ENCODE measurements around the gene SELENOT.
"Not testable (repeated sequence)": the region's sequence is repeated elsewhere in the genome, so short reads cannot be mapped to it uniquely, and the experiment has no call there.

SELENOT gene, protein sequence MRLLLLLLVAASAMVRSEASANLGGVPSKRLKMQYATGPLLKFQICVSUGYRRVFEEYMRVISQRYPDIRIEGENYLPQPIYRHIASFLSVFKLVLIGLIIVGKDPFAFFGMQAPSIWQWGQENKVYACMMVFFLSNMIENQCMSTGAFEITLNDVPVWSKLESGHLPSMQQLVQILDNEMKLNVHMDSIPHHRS

DNA sequence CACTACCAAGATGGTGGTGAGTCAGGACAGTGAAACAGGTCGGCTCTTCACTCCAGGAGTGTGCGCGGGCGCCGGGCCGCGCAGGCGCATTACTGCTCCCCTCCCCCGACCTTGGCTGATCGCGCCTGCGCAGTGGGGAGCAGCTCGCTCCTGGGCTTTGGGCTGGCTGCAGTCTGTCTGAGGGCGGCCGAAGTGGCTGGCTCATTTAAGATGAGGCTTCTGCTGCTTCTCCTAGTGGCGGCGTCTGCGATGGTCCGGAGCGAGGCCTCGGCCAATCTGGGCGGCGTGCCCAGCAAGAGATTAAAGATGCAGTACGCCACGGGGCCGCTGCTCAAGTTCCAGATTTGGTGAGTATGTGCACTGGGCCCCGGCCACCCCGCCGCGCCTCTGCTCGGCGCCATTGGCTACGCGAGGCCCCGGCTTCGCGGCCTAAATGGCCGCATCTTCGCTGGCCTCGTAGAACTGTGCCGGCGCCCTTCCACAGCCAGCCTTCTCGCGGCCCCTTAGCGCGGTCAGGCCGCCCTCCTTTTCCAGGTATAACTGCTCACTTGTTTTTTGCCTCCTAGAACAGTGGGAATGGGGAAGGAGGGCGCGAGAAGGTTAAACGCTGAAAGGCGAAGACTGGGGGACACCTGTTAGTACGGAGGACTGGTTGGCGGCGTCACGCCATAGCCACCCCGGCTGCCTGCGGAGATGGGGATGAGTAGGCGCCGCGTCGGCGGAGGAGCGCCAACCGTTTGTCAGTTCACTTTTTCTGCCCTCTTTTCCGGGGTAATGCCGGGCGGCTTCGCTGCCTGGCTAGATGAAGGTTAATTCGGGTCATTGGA lies at the start of gene SELENOT:
TSS of gene SELENOT (plus strand) at position 169 of the 827 bp plus-strand sequence. CDS start at position 211, 42 bp downstream.
- DNase-seq = peak; percentile 95

DNA sequence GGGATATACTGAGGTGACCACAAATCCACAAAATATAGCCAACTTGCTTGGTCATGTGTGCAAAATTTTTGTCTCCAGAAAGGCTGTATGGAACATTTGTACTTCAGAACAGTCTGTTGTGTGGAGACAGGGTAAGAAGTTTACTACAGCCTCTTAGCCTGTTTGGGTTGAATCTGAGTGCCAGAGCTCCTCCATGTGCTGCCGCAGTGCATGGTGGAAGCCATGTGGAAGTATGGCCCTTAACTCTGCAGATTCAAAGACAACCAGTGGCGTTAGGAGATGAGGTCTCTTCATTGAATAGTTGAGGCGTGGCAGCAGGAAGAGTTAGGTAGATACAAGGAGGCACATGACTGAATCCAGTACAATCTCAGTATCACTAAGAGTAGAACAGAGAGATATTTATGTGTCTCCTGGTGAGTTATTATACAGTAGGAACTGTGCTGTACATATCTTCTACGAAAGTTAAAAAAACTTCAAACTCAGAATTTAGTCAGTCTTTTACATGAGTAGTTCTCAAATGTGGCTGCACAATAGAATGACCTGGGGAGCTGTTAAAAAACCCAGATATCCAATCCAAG lies 47.2 kb upstream of the SELENOT start:
- no peak for DNase-seq

DNA sequence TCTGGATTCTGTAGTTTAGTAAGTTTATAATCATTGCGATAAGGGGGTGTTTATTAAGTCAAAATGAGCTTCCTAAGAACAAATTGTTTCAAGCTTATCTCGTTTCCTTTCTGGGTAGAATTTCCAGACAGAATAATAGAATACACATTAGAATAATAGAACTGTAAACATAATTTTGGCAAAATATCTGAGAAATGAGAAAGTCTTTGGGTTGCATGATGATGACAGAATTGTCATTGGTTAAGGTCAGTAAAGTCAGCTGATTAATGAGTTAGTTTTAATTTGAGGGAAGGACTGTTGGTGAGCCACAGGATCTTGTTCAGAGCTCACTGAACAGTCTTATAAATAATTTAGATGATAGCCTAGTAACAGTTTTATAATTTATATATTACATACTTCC lies 46.3 kb upstream of the SELENOT start:
- DNase-seq = no peak

DNA sequence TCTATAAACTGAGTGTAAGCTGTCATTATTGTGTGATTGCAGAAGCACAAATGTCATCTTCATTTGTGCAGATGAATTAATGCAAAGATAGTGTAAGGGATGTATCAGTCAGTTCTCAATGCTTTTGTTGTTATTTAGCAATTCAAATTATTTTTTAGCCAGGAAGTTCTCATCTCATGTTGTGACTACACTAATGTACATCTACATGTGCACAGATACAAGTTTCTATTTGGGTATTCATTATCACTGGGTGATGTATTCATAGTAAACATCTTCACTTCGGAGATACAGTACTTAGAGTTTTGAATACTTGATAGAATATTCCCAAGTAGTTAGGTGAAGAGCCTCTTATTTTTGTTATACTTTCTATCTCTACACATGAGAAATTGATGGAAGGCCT lies 45.4 kb upstream of the SELENOT start:
- DNase-seq = no peak

DNA sequence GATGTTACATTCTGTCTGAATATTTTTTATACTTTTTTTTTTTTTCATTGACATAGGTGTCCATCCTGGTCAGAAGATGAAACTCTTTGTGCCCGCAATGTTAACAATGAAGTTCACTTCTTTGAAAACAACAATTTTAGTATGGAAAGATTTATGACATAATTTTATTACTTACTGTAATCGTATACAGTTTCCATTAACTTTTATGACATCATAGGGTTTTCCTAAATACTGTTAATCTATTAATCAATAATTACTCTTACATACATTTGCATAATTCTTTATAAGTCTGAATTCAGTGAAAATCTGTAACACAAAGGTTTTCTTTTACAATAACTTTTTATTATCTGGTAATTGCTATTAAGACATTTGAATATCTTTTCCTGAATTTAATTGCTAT lies 38.9 kb upstream of the SELENOT start:
- no peak for DNase-seq

DNA sequence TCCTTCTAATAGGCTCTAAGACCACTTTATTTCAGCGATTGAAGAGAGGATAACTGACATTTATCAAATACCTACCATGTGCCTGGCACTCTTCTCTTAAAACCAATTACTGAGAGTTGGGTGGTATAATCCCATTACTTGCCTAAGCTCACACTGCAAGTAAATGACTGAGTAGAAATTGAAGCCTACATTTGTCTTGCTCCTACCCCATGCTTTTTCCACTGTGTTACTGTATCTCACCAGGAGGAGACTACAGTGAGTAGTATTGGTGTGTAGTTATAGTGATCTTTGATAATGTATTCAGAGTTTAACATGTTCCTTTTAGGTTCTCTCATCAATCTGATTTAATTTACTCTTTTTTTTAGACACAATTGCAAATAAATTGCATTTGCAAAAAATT lies 35.8 kb upstream of the SELENOT start:
- DNase-seq = no peak

DNA sequence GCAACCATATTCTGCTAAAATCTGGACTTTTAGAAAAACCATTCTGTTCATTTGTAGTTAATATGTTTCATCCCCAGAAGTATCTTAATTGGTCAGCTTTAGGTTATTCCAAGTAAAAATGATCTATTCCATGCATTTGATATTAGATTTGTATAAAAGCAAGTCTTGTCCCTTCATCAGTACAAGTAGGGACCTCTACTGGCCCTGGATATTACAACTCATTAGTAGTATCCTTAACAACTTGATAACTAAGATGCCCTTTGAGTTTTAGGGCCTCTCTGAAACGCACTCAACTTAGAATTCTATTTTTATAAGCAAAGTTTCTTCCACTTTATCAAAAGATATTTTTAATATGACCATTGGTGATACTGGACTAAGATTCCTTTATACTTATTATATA lies 25.3 kb upstream of the SELENOT start:
- DNase-seq = no peak

DNA sequence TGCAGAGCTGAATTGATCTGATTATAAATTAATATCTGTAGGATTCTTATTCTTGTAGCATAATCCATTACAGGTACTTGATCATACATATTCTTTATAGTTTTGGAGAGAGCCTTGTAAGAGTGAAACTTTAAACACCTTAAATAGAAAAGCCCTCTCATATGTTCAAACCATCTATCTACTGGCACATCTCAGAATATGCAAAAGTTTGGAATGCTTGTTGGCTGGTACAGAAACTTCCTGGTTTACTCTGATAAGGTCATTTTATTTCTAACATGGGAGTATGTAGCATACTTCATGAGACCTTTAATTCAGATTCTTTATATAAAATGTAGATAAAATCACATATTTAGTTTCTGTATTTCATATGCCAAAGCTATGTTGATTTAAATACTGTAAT lies 21.9 kb upstream of the SELENOT start:
- no peak for DNase-seq

DNA sequence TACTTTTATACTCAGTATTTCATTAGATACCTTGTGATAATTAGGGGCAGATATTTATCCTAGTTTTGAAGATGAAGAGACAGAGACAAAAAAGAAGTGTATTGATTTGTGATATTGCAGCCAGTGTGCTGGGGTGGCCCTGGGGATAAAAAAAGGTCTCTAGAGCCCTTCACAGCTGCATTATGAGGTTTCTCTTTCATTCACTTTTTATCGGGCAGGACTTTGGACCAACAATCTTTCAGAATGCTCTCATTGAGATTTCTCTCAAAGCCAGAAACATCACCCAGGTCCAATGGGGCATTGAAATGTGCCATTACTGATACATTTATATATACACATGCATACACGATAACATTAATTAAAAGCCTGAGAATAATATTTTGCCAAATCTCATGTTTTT lies 20.5 kb upstream of the SELENOT start:
- DNase-seq = no peak

DNA sequence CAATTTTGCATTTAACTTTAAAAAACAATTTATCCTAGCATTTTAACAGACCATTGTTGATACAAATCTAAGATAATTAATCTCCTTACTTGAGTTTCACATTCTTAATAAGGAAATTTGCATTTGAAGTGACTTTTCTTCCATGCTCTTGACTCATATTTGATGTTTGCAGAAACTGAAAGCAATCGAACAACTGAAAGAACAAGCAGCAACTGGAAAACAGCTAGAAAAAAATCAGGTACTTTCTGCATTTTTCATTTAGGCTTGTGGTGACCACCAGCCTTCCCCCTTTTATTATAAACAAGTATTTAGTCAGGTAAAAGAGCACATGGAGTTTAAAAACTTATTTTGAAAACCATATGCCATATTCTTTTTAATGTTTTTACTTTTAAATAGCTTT lies 20.1 kb upstream of the SELENOT start:
- no peak for DNase-seq

DNA sequence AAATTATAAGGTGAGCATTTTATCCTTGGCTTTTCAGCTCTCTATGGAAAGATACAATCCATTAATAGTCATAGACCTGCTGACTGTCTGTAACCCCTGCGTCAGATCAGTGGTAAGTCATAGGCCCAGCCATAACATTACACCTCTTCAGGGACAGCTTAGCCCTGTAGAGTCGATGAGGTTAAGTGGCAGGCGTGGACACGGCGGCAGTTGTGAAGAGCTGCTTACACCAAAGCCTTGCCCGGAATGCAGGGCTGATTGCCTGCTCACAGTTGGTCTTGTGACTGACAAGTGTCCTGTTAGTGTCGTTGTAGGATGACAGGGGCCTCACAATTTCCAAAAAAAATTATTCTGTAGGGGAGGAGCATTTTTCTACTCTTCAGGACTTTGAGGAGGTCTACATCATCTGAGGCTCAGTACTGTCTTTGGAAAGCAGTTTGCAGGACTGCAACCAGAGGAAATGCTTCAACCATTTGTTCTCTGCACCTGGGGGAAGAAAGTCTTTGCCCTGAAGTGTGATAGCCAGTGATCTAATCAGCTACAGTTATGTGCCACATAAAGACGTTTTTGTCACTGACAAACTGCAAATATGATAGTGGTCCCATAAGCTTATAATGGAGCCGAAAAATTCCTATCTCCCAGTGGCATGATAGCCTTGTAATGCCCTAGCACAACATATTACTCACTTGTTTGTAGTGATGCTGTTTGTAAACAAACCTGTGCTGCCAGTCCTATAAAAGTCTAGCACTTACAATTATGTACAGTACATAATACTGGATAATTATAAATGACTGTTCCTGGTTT lies 14.9 kb upstream of the SELENOT start:
- no peak for DNase-seq

DNA sequence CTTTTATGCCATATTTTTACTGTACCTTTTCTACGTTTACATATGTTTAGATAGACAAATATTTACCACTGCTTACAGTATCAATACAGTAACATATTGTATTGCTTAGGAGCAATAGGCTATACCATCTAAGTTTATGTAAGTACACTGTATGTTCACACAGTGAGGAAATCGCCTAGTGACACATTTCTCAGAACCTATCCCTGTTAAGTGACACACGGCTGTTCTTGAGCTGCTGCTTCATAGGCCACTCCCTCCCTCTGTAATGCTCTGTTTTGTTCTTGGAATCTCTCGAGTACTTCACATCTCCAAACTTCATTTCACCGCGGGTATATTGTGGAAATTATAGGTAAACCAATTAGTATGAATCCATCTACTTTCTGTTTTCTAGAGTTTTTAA lies 13.4 kb upstream of the SELENOT start:
- no peak for DNase-seq

DNA sequence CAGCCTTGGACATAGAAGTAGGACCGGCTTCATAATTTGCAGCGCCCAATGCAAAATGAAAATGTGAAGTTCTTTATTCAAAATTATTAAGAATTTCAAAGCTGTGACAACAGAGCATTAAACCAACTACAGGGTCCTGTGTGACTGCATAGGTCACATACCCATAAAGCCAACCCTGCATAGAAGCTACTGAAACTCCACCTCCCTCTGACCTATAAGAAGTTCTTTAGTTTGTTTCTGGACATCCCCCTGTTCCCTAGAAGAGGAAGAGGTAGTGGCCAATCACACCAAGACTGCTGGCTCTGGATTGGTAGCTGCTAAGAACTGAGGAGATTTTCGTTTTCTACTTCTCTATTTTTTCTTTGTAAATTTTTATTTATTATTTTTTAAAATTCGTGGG lies 9.0 kb upstream of the SELENOT start:
- no peak for DNase-seq

DNA sequence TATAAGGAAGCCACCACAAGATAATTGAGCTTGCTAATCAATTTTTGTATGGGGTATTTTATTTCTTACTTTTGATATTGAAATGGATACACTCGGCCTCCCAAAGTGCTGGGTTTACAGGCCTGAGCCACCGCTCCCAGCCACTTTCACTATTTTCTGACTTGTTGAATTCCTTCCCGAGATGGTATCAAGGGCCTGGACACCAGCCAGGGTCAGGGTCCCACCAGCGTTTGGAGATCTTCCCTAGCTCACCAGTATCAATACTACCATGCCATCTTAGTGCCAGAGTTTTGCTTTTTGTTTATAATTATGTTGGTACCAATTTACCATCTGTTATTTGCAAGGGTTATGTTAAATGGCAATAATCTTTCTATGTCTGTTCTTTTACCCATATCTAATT lies 5.5 kb upstream of the SELENOT start:
- DNase-seq = no peak

DNA sequence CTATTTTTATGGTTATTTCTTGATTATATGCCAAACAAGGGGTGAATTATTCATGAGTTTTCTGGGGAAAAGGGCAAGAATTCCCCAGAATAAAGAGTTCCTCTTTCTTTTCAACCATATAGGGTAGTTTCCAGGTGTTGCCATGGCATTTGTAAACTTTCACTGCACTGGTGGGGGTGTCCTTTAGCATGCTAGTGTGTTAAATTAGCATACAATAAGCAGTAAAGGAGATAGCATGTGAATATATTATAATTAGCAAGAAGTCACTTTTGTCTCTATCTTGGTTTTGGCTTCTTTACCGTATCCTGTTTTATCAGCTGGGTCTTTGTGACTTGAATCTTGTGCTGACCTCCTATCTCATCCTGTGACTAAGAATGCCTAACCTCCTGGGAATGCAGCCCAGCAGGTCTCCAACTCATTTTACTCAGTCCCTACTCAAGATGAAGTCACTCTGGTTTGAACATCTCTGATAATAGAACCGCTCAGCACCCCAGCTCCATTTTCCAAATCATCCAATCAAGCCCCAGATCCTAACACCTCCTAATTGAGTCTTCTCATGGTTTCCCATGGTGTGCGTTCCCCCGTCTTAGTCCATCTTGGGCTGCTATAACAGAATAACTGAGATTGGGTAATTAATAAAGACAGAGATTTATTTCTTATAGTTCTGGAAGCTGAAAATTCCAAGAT lies 3.4 kb upstream of the SELENOT start:
- DNase-seq = no peak

DNA sequence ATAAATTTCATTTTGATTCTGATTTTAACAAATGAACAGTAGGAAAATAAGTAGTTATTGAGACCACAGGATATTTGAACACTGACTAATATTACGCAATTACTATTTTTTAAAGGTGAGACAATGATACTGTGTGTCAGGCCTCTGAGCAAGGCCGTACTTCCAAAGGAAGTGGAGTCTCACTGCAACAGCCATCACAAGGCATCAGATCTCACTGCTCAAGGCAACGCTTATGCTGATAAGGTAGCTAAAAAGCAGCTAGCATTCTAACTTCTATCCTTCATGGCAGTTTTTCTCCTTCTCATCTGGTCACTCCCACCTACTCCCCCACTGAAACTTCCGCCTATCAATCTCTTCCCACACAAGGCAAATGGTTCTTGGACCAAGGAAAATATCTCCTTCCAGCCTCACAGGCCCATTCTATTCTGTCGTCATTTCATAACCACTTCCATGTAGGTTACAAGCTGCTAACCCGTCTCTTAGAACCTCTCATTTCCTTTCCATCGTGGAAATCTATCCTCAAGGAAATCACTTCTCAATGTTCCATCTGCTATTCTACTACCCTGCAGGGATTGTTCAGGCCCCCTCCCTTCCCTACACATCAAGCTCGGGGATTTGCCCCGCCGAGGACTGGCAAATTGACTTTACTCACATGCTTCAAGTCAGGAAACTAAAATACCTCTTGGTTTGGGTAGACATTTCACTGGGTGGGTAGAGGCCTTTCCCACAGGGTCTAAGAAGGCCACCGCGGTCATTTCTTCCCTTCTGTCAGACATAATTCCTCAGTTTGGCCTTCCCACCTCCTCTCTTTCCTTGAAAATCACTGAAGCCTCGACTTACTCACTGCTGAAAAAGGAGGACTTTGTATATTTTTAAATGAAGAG lies 2.2 kb upstream of the SELENOT start:
- DNase-seq = not testable (repeated sequence)

DNA sequence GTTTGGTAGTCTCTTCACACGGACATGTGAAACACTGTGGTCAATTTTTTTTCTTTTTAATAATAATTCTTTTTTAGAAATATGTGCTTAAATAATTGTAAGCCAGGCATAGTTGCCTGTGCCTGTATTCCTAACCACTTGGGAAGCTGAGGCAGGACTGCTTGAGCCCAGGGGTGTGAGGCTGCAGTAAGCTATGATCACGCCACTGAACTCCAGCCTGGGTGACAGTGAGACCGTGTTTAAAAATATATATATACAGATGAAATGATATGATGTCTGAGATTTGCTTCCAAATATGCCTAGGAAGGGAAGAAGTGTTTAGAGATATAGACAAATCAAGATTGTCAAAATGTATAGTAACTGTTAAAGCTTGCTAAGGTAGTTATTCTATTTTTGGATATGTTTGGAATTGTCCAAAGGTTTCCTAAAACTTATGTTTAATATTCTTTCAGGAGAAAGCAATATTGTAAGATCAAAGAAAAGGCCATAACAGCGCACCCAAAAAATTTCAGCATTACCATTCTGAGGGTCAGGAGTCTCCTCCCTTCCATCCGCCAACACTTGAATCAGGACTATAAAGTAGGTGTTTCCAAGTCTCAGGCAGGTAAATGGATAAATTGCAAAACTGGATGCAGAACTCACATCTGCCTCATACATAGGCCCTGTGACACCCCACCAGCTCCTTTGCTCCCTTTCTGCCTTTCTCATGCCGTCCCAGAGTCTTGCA lies 532 bp upstream of the SELENOT start:
- no peak for DNase-seq

DNA sequence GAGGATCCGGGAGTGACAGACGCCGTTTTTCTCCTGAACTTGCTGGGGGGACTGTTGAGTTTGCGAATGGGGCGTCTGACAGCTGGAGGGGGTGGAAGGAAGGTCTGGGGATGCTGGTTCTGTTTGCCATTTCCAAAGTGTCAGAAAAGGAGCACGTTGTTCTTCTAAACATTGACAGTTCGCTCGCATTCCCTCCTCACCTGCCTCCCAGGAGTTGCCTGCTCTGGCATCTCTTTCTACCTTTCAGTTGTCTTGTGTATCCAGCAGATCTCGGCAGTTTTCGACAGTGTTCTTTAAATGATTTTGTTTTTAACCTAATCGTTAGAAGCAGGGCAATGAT lies 829 bp downstream of the SELENOT start:
- no peak for DNase-seq

DNA sequence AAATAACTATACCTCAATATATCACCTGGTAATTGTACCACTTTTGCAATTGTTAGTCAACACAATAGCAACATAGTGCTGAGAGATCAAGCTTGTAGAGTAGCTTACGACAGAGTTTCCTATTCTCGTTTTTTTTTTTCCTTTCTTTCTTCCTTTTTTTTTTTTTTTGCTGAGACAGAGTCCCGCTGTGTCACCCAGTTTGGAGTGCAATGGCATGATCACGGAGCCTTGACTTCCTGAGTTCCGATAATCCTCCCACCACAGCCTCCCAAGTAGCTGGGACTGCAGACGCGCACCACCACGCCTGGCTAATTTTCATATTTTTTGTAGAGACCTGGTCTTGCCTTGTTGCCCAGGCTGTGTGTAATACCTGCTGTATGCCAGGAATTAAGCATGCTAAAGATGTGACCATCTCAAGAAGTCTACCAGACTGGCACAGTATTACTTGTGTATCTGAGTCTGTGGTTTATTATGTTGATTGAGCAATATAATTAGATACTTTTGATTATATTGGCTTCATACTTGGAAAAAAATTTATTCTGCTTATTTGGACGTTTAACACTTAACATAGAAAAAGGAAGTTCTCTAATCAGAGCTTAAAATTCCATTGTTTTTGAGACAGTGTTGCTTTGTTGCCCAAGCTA lies 3.0 kb downstream of the SELENOT start:
- DNase-seq = no peak

DNA sequence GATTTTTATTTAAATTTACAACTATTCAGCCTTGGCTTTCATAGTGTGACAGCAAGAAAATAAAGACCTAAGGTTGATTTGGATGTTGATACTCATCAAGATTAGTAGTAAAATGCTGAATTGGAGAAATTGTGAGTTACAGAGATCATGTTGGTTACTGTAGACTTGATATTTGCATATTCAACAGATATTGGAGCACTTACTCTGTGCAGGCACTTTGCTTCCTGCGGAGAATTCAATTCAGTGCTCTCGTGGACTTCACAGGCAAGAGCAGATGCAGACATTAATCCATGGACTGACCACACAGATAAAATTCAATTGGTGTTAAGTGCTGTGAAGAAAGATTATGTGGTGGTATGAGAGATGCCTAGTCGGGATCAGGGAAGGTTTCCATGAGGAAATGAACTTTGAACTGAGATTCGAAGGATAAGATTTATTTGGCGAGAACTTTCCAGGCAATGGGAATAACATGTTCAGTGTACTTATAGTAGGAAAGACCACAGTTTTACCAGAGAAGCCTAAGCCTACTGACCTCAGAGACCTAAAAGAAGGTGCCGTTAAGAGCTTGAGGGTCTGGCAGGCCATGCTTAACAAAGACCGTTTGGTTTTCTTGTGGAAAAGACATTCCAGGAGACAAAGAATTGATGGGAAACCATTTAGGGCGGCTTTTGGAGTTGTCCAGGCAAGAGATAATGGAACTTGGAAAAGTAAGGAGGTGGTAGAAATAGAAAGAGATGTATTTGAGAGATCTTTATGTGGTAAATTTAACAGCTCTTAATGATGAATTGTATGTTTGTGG lies 4.3 kb downstream of the SELENOT start:
- DNase-seq = no peak
